ENCODE results near the gene MANSC1.
"Not testable (repeated sequence)": the region's sequence is repeated elsewhere in the genome, so short reads cannot be mapped to it uniquely, and the experiment has no call there.

The MANSC1 gene

DNA sequence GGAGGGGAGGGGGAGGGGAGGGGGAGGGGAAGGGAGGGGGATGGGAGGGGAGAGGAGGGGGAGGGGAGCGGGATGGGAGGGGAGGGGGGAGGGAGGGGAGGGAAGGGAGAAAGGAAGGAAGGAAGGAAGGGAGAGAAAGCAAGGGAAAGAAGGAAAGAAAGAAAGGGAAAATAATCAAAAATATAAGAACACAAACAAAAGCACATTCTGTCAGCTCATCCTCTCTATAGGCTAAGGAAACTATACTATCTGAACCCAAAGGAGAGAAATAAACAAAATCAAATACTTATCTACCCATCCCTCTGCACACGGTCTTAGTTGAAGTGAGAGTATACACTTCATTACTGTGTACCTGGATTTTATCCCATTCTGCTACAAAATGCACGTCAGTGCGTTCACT, 26.9 kb downstream of the MANSC1 start:
- DNase-seq = no peak

DNA sequence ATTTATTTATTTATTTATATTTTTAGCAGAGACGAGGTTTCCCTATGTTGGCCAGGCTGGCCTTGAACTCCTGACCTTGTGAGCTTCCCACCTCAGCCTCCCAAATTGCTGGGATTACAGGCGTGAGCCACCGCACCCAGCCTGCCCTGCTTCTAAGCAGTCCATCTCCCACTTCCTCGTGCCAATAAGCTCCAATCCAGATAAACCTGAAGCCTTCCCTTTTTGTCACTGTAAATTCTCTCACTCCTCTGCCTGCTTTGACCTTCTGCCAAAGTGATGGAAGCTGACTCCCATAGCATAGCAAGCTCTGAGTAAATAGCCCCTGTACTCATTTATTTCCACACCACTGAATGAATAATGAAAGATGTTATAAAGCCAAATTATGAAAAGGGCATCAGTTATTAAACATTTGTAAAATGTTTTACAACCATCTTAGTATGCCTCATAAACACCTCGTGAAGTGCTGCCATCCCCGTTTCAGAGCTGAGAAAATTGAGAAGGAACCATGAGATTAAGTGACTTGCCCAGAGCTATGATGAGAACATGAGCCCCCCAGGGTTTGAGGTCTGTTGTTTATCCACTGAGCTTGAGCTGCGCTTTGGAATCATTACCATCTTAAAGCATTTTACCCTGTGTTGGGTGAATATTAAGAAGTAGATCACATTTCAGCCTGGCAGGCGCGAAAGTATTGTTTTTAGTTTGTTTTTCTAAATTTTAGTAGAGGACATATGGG, 30.4 kb downstream of the MANSC1 start:
- no peak for DNase-seq

DNA sequence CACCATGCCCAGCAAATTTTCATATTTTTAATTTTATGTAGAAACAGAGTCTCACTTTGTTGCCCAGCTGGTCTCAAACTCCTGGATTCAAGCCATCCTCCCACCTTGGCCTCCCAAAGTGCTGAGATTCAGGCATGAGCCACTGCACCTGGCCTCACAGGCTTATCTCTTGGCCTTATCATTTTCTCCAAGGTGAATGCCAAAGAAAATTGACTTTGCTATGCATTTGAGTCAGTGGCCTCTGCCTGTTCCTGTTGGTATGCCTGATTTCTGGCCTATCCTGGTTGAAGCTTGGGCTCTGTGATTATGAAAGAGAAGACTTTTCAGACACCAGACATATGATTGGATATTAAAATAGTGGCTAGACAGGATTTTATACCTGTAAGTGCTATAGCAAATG, 34.2 kb downstream of the MANSC1 start:
- no peak for DNase-seq

DNA sequence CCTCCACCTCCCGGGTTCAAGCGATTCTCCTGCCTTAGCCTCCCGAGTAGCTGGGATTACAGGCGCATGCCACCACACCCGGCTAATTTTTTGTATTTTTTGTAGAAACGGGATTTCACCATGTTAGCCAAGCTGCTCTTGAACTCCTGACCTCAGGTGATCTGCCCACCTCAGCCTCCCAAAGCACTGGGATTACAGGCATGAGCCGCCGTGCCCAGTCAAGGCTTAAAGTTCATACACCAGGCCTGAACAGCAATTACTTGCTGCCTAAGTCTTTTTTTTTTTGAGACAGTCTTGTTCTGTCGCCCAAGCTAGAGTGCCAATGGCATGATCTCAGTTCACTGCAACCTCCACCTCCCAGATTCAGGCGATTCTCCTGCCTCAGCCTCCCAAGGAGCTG, 39.3 kb downstream of the MANSC1 start:
- DNase-seq = not testable (repeated sequence)

DNA sequence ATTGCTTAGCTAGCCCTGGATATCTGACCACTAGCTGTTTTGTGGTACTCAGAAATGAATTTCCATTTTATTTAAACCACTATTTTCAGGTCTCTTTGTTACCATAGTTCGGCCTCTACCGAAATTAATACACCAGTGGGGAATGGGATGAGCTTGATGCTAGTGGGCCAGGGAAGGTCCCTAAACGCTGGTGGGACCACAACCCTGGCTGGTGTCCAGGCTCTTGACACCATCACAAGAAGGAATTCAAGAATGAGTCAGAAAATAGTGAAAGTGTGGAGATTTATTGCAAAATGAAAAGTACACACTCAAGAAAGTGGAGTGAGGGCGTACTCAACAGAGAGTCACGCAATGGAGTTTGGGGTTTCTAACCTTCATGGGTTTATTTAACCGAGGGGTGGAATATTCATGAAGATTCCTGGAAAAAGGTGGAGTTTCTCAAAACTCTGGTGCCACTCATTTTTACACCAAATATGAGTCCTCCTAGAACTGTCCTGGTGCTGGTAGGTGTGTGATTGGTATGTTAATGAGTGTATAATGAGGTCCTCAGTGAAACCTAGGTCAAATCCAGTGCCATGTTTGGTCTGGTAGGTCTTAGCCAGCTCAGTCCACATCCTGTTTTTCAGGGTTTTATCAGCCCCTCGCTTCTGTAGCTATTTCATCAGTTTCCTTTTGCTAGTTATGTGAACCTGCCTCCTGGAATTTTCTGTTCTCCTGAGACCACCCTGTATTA, 44.3 kb downstream of the MANSC1 start:
- DNase-seq = no peak

DNA sequence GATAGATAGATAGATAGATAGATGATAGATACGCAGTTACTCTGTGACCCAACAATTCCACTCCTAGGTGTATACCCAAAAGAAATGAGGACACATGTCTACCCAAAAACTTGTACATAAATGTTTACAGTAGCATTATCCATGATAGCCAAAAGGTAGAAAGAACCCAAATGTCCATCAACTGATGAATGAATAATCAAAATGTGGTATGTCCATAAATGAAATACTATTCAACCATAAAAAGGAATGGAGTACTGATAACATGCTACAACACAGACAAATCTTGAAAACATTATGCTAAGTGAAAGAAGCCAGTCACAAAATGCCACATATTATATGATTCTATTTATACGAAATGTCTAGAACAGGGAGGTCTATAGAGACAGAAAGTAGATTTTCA, 47.1 kb downstream of the MANSC1 start:
- no peak for DNase-seq

DNA sequence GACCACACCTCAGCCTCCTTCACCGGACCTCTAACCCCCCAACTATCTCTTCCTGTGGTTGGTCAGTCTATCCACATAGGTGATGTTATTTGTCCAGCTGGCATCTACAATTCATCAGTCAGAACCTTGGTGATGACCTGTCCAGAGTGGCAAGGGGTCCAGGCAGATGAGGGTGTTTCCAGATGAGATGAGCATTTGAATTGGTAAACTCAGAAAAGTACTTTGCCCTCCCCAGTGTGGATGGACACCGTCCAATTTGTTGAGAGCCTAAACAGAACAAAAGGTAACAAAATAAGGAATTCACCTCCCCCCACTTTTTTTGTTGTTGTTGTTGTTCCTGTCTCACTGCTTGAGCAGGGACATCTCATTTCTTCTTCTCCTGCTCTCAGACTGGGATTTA, 48.9 kb downstream of the MANSC1 start:
- DNase-seq = no peak

DNA sequence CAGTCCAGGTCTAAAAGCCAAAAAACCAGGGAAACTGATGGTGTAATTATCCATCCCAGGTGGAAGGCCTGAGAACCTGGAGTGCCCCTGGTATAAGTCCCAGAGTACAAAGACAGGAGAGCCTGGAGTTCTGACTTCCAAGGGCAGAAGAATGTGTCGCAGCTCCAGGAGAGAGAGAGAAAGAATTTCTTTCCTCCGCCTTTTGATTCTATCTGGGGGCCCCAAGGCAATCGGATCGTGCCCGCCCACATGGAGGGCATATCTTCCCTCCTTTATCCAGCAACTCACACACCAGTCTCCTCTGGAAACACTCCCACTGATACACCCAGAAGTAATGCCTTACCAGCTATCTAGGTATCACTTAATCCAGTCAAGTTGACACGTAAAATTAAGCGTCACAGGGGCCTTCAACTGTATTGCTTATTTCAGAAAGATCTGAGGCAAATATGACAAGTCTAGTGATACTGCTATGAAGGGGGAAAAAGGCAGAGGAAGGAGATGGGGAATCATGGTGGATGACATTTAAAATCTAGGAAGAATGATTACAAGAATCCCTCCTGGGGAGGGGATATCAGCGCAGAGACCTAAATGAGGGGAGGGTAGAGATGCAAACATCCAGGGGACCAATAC, 52.7 kb downstream of the MANSC1 start:
- no peak for DNase-seq

DNA sequence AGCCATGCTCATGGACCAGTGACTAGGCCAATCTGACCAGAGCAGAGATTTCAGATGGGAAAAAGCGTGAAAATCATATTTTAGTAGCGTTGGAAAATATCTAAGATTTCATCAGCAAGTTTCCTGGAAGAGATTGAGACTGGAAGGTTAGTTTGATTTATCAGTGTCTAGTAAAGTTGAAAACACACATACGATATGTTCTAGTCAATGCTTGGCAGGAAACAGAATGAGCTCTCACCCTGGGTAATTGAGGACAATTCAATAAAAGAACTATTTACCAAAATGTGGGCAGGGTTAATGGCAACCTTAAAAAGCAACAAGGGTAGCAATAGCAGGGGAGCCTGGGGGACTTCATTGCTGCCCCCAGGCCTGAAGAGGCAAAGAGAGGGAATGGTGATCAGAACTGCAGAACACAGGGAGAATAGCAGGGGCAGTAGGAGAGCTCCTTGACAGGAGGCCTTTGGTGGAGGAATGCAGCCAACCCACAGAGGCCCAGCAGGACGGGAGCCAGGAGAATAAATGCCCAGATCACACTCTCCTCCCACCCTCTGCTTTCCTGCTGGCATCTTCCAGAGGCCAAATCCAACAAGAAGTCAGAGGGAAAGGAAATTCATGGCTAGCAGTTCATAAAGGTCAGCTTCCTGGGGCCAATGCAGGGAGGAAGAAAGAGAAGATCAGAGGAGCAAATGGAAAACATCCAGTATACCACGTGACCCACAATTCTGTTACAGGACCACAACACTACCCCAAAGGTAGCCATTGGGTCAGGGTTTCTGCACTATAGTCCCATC, 55.6 kb downstream of the MANSC1 start:
- DNase-seq = no peak

DNA sequence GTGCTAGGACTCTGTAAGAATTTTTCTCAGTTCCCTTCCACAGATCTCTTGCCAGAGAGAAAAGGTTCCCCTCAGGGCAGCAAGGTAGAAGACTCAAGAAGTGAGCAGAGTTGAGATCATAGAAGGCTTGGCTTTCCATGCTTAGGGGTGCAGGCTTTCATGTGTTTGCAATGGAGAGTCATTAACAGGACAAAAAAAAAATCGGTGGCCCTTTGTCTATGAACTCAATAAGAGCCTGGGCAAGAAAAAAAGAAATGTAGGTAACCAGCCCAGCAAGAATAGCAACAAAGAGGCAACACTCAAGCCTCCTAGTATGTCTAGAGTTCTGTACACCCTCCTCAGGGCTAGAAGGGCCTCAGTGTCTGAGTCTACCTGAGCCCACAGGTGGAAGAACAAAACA, 59.8 kb downstream of the MANSC1 start:
- no peak for DNase-seq

DNA sequence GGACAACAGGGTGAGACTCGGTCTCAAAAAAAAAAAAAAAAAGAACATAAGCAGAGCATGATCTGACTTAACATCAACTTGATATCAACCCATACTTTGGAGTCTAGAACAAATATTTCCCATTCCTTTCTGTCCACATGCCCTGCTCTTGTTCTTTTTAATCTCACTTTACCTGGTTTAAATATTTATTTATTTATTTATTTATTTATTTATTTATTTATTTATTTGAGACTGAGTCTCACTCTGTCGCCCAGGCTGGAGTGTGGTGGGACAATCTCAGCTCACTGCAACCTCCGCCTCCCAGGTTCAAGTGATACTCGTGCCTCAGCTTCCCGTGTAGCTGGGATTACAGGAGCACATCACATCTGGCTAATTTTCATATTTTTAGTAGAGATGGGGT, 63.6 kb downstream of the MANSC1 start:
- DNase-seq = no peak

DNA sequence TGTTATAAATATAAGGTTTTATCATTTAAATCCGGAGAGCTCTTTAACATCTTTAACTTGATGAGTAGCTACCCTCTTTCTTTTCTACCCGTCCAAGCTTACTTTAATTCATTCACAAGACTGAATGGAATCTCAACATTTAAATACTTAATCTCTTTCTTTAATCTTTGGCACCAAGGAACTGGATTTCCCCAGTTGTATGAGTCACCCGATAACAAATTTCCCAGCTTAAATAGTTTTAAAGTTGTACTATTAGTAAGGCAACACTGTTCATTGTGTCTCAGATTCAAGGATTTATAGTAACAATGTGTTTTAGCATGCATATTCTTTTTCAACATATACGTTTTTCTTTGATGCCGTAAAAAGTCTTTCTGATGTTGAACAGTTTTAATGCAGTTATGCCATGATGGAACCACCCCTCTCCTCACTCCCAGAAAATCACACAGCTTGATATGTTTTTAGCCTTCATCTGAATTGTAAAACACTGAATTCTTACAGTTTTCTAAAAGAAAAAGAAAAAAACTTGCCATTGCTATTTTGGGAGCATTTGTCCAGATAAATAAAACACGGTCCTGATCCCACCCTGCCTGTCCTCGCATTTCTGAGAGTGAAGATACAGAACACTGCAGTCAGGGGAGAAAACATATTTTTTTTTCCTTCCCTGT, 67.1 kb downstream of the MANSC1 start:
- DNase-seq = no peak

DNA sequence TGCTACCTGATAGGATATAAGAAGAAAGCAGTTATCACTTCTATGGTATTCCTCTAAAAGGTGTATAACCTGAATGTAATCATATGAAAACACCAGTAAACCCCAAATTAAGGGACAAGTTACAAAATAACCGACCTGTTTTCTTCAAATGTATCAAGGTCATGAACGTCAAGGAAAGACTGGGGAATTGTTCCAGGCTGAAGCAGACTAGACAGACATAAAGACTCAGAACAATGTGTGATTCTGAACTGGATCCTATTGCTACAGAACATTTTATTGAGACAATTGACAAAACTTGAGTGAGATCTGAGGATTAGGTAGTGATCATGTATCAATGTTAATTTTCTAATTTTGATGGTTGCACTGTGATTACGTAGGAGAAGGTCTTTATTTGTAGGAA, 67.8 kb downstream of the MANSC1 start:
- no peak for DNase-seq

DNA sequence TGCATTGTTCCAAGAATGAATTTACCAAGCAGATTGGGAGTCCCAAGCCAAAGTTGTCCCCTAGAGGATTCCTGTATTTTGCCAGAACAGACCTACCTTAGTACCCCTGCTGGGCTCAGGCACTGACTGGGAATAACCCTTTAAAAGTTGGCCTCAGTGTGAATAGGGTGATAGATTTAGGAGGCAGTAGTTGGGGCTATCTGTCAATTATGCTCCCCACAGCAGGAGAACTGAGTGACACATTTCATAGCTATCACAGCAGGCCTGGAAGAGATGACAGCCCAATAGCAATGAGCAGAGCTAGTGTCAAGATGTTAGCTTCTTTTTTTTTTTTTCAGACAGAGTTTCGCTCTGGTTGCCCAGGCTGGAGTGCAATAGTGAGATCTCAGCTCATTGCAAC, 68.9 kb downstream of the MANSC1 start:
- DNase-seq = no peak

DNA sequence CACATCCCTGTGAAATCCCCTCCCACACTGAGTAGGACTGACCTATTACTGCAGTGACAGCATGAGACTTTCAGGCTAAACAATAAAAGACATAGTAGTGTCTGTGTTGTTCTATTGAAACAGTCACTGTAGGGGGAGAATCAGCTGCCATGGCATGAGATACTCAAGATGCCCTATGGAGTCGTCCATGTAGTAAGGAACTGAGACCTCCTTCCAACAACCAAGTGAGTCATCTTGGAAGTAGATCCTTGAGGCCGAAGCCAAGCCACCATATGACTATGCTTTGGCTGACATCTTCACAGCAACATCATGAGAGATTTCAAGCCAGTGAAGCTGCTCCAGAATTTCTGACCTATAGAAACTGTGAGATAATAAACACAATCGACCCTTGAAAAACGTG, 71.1 kb downstream of the MANSC1 start:
- no peak for DNase-seq
